ENCODE measurements around the gene MICU1.
"Not testable (repeated sequence)": the region's sequence is repeated elsewhere in the genome, so short reads cannot be mapped to it uniquely, and the experiment has no call there.

The MICU1 gene

DNA sequence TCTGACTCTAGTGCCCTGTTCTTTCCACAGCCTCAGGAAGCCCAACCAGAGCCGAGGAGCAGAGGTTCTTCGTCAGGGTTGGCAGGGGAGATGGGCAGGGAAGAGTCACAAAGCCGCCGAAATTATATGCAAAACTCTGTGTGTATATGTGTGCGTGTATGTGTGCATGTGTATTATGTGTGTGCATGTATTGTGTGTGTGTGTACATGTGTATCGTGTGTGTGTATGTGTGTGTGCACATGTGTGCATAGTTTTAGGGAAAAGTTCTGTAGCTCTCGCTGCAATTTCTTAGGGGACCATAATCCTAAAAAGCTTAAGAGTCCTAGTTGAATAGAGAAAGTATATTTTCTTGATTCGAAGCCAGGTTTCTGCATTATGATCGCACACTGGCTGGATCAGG is 288.2 kb downstream of the MICU1 start:
- no peak for DNase-seq

DNA sequence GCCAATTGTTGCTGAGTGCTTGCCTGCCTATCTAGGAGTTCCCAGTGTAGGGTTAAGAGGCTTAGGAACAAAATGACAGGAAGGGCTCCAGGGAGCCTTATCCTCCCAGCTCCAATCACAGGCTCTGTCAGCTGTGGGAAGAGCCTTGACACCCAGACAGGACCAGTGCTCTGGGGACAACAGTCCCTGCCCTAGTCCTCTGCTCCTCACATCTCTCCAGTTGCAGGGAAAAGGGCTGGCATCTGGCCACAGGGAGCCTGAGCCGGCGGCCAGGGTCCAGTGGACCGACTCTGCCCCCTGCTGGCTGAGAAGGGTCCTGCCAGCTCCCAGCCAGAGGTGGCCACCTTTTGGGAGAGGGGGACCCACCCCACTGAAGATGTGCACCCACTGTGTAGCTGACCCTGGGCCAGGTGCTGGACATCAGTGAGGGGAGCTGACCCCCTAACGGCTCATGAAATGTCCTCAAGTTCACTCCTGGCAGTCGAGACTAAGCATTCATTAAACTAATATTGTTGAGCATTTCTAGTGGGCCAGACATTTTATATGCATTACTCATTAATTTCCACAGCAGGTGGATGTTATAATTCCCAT is 288.7 kb downstream of the MICU1 start:
- DNase-seq = peak; percentile 43

DNA sequence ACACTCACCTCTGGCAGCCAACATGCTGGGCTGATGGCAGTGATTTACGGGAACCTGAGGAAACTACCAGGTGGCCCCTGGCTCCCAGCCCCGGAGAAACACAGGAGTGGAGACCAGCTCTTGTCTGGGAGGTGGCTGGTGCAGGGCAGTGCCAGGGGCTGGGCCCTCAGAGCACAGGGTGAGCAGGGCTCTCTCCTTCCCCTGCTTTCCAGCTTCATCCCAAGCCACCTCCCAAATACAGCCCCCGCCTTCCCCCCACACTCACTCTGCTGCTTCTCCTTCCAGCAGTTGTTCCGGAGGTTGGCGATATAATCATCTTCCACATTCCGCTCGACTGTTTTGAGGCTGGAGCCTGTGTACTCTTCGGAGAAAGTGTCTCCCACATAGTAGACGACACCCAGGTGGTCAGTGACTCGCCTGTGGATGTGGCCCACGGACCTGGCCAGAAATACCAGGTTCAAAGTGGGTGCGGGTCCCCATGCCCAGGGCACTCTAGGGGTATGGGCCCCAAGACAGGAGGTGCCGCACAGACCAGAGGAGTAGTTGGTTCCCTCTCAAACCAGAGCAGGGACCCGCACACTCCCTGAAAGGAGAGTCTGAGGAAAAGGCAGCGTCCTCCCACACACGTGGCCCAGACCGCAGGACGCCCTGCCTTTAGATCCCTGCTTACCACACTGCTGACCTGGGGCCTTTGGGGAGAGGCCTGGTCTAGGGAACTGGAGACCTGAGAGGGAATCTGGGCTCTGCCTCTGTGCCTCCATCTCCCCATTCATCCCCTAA is 289.4 kb downstream of the MICU1 start:
- DNase-seq = no peak

DNA sequence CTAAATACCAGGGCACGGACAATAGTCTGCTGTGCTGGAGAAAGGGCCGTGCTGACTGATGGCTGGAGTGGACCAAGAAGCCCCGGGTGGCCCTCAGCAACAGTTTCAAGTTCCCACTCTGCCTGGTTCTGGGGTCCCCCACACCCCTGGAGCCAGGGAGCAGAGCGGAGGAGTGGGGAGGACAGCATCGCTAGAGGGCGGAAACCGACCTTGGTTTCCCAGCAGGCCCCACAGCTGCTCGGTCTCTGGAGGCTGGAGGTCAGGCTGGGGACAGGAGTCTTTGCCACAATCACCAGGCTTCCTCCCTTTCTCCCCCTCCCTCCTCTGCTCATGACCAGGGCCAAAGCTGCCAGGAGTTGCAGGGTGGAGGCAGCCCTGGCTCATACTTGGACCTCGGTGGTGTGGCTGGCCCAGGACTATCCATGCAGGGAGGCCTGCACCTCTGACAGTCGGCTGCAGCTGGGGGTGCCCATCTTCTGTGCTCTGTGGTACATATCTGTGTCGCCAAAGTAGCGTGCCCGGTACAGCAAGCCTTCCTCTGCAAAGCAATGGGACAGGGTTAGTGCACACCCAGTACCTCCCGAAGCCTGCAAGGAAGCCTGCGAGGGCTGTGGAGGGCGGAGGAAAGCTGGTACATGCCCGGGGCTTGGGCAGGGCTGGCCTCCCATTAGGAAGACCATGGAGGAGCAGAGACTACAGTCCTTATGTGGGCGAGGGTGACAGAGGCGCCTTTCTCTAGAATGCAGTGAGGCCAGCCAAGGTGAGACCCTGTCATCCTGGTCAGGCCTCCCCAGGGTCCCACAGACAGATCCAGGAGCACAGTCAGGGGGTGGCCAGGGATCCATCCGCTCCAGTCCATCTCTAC is 290.3 kb downstream of the MICU1 start:
- DNase-seq = no peak

DNA sequence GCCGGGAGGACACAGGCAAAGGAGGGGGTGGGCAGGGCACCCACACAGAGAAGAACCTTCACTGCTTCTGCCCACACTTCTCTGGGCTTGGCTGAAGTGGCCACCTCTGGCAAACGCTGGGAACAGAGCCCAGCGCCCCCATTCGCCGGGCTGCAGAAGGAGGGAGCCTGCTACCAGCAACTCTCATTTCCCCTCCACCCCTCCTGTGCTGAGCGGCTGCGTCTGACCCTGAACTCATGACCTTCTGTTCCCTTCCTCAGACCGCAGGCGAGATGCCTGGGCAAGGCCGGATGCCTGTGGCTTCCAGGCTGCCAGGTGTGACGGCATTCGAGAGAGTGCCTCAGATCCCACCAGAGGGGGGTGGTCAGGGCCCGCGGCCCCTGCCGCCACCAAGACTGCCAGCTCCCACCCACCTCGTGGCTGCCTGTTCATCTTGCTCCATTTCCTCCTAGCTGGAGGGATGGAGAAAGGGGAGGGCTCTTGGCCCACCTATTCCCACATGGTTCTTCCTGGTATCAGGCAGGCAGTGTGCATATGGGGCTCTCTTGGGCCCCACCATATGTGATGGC is 291.0 kb downstream of the MICU1 start:
- DNase-seq = no peak

DNA sequence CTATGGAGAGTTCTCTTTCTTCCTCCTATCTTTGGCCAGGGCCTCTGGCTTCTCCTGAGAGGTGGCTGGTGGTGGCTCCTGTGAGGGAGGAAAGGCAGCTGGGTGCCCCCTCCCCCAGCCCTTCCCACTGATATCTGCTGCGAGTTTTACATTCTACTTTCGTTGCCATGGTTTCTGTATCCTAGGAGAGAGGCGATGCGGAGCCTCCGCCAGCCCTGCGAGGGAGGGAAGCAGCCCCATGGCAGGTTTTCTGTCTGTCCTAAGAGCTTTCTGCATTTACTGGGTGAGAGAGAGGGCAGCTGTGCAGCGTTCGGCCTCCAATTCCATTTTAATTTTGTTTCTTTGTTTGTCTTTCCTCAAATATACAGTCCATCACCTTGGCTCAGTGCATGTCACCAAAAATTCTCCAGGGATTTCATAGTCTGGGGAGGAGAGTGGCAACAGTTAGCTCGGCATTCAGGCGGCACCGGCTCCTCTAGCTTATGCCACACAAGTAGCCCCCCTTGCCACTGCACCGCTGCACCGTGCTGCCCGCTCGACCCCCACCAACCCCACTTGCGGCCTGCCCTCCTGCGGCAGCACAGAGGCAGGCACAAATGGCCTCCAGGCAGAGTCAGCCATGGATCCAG is 291.6 kb downstream of the MICU1 start:
- peak; percentile 40 for DNase-seq

DNA sequence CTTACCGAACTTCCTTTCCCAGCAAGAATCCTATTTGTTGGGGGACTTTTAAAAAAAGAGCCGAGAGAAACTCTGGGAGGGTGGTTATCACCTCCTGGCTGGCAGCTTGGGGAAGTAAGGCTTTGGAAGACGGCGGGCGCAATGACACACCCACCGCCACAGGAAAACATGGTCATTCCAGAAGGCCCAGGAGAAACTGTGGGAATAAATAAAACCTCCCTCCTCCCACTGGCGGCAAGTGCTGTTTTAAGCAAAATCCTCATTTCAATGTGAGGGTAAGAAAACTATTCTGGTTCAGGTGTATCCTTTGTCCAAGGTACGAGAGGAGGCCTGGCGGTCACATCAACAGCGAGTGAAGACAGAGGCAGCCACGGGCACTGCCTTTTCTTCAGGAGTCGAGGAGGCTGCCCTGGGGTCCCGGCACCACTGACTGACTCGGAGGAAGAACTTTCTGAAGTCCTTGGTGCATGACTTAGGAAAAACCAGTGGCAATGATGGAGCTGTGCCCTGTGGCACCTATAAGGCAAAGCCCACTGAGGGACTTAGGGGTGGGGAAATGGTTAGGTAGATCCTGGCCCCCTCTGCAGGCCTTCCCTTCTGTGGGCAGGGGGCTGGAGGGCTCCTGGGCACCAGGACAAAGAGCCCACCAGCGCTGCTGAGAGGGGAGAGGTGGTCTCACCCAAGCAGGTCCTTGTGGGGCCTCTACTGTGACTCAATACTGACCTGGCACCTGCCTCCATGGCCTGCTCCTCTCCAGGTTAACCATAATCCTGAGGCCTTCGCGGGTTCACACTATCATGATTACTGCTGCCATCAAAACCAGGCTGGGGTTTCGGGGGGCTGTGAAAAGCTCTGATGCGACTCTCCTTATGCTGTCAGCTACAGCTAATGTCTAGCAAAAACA is 292.5 kb downstream of the MICU1 start:
- DNase-seq = no peak

DNA sequence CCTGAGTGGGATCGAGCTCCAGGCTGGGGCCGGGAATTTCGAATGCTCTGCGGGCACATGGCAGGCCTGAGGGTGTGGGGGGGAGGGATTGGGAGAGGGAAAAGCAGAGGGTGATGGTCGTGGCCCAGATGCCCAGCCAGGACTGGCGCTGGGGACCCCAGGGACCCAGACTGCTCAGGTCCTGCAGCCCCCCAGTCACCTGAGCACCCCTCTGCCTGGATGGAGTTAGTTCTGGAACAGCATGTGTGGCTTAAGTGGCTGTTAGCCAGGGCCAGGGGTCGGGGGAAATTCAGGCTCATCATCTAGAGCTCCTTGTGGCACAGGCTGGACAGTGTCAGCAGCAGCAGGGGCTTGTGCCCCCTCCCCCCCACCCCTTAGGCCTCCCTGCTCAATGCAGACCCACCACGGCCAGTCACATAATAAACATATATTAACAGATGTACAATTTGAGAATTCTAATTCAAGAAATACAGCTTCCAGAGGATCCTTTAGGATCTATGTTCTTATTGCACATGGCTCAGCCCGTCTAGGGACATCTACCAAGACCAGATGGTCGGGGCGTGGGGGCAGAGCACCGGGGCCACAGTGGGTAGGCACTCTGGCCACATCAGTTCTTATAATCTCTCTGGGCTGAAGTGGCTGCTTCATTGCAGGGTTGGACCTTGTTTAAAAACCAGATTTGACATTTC is 293.3 kb downstream of the MICU1 start:
- no peak for DNase-seq

DNA sequence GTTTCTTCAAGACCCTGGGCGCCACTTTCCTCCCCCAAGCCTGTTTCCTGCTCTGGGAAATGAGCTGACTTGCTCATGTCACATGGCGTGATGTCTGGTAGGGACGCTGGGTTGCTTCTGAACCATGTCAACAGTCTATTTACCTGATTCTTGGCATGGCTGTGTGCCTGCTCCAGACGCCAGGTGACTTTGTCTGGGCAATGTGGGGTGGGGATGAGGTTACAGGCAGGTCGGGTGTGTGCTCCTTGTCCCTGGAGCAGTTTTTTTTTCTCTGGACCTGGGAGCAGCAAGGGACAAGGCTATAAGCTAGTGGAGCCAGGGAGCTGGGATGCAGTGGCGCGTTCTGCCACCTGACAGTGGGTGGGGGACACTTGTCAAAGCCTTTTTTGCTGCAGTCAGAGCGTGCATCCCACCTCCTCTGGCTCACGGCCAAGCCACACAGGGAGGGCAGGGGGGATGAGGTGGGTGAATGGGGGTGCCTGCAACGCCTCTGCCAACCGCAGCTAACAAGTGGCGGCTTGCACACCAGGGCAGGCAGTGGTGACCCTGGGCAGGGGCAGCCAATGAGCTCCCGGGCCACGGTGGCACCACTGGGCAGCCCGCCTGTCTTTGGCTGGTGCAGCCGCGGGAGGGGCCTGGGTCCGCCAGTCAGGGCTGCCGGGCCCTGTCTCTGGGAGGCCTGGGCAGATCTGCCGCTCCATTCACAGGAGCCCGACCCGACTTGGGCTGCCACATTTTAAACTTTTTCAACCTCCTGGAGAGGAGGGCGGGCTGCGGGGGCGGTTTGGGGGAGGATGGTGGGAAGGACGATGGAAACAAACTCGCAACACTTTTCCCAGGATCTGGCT is 294.1 kb downstream of the MICU1 start:
- DNase-seq = peak; percentile 95

DNA sequence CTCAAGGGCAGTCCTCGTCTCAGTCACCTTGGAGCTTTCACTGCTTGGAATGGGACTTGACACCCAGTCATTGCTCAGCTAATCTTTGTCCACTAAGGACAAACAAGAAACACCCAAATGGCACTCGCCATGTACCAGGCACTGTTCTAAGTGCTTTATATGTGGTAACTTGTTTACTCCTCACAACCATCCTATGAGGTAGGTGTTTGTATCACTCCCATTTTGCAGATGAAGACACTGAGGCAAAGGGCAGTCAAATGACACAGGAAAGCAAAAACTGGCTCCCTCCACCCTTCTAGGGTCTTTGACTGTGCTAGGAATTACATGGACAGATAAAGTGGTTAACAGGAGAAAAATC is 295.8 kb downstream of the MICU1 start:
- DNase-seq = no peak

DNA sequence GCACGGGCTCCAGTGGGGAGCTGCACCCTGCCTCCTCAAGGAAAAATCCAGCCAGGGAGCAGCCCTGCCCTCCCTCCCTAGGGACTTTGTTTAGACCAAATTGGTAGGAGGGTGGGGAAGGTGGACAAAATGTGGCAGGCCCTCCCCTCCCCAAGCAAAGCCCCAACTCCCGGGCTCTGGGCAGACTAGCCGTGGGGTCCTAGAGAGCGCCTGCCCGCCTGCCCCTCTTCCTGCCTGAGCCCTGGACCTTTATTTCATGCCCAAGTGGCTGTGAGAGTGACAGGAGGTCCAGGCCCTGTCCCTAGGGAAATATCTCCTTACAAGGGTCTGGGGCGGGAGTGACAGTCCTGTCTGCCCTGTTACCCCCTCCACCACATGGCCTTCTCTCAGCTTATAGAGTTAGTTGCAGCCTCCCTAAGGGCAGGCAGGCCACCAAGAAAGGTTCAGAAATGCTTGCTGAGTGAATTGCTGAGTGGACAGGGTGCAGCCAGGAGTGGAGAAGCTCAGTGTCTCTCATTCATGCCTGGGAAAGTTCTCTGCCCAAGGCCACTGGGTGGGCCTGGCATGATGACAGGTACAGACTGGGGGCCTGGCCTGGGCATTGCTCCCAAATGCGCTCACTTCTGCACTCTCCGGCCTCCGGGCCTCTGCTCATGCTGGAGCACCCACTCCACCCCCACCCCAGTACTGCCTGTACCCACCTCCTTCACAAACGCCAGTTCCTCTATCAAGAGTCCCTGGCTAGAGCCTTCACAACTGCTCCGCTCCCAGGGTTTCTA is 296.4 kb downstream of the MICU1 start:
- no peak for DNase-seq

DNA sequence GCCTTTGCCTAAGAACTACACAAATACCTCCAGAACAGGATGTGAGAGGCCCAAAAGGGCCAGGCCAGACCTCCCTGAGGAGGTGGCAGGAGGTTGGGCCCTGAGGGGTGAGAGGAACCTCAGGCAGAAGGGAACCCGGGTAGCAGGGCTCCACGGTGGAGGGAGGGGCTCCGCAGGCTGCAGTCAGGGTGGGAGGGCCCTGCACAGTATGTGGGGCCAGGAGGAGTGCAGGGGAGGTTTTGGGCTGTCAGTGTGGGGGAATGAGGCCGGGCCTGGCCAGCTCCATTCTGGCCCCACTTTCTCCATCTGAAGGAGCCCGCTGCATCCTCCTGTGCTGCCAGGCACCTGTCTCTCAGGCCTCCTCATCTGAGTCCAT is 297.1 kb downstream of the MICU1 start:
- no peak for DNase-seq

DNA sequence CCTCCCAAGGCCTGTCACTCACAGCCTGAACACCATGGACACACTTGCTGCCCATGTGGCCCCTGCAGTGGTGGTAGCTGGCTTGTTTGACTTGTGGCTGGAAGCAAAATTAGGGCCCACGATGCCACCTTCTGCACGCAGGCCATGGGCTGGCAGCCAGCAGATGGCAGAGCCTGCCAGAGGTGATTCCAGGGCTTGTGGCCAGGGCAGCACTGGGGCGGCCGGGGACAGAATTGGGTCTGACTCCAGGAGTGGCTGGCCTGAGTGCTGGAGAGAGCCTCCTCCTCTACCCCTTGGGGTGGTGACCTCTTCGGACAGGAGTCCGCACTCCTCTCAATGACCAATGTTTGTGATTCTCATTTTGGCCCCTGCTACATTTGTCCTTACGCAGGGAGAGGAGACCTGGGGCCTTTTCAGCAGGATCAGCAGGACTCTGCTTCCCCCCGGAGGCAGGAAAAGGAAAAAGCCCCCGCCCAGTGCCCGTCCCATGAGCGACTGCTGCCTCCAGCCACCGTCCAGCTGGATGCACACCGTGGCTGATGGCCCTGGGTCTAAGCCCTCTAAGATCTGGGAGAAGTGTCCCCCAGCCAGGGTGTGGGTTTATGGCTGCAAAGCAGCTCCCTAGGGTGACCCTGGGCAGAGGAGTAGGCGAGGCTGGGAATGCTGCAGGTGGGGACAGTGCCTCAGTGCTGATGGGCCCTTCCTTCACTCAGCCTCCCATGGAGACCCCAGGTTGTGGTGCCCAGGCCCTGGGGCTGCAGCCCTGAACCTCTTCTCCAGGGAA is 297.6 kb downstream of the MICU1 start:
- DNase-seq = no peak

DNA sequence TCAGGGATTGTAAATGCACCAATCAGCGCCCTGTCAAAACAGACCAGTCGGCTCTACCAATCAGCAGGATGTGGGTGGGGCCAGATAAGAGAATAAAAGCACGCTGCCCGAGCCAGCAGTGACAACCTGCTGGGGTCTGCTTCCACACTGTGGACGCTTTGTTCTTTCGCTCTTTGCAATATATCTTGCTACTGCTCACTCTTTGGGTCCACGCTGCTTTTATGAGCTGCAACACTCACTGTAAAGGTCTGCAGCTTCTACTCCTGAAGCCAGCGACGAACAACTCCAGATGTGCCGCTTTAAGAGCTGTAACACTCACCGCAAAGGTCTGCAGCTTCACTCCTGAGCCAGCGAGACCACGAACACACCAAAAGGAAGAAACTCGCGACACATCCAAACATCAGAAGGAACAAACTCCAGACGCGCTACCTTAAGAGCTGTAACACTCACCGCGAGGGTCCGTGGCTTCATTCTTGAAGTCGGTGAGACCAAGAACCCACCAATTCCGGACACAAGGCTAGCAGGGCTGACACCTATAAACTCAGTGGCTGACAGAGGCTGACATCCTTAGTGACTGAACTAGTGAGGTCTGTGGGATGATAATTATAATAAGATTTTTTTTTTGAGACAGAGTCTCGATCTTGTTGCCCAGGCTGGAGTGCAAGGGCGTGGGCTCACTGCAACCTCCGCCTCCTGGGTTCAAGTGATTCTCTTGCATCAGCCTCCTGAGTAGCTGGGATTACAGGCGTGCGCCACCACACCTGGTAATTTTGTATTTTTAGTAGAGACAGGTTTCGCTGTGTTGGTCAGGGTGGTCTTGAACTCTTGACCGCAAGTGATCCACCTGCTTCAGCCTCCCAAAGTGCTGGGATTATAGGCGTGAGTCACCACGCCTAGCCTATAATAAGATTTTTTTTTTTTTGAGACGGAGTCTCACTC is 298.9 kb downstream of the MICU1 start:
- DNase-seq = not testable (repeated sequence)

DNA sequence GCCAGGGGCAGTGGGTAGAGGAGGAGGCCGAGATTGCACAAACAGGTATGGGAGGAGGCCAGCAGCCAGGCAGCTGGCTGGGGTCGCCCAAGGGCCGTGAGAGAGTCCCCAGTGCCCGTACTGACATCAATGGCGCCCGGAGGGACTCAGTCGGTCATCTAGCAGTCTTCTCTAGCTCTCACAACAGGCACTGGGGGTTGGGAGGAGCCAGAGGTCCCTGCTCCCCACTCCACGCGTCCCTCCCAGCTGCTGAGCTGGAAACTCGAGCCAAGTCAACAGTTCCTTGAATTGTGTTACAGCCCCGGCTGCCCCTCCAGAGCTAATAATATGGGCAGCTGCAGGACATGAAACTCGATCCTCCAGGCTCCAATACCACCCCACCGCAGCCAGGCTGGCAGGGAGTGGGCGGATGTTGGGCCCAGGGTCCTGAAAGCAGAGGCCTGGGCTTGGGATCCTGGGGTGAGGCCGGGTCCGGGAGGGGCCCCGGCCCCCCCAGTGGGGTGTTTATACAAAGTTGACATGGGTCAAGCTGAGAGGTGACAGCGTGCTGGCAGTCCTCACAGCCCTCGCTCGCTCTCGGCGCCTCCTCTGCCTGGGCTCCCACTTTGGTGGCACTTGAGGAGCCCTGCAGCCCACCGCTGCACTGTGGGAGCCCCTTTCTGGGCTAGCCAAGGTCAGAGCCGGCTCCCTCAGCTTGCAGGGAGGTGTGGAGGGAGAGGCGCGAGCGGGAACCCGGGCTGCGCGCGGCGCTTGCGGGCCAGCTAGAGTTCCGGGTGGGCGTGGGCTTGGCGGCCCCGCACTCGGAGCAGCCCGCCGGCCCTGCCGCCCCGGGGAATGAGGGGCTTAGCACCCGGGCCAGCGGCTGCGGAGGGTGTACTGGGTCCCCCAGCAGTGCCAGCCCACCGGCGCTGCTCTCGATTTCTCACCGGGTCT is 300.4 kb downstream of the MICU1 start:
- DNase-seq = peak; percentile 96

DNA sequence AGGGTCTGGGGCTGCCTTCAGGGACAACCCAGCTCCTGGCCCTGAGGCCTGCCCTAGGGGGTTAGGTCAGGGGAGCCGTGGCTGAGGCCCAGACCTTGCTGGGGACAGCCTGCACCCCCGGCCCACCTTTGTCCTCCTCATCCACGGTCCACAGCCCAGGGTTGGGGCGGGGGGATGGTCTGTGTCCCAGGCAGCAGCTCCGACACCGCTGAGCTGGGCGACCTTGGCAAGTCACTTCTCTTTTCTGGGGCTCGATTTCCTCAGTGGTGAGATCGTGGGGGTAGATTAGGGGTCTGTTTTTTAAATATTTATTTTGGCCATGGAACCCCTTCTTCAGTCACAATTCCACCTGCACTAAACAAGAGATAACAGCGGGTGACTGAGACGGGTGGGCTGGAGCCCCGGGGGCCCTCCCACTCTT is 302.1 kb downstream of the MICU1 start:
- no peak for DNase-seq
